Measurements from ENCODE around the gene EP400. TPM values are rescaled to one million over a fixed set of nuclear protein-coding genes. Genes with fewer than 3 reads are reported as not detected.
A peak's percentile ranks its signal among the peaks of the same experiment; 100 is the strongest.

Gene EP400
- total RNA-seq, 1 experiment from 2014 or later: 80.1 TPM

DNA sequence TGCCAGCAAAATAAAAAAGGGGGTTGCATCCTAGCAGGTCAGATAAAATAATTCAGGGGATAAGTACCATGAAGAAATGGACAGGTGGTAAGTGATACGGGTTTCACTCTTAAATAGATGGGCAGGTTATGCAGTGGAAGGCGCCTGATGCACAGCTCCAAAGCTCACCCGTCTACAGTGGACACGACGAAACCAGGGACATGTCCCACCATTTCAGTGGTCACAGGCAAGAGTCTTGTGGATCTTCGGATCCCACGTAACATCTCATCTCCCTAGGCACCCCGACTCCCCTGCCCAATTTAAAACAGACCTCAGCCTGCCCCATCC is 133.8 kb downstream of the EP400 start:
- Histone ChIP-seq H3K9me3 (ENCODE audit: low read depth, low read length, poor library complexity, severe bottlenecking) (no peaks in the 10 kb centered on the region), H3K27me3 (replicated peaks; ENCODE audit: insufficient read depth, low read depth, low read length, poor library complexity) (no peaks in the 10 kb centered on the region), H3K36me3 (ENCODE audit: insufficient read depth, low read length, poor library complexity, severe bottlenecking) (peaks cover 2% of the 10 kb centered on the region), H3K4me1 (ENCODE audit: insufficient read depth, low read length, poor library complexity, severe bottlenecking) (peaks cover 12% of the 10 kb centered on the region), H3K4me3 (ENCODE audit: low read depth, low read length, poor library complexity, severe bottlenecking) (peak overlapping the region; percentile 75), H3K27ac (ENCODE audit: low read depth, low read length, poor library complexity, severe bottlenecking) (peak overlapping the region; percentile 19)
- intact Hi-C loops (cut with micrococcal nuclease; ENCODE audit: unreplicated experiment): no loop called here
- TF ChIP-seq EZH2 (IDR thresholded peaks at IDR 0.05; ENCODE audit: borderline replicate concordance, low read depth, low read length, poor library complexity, severe bottlenecking): no peak
- TF ChIP-seq, protein P1, sequence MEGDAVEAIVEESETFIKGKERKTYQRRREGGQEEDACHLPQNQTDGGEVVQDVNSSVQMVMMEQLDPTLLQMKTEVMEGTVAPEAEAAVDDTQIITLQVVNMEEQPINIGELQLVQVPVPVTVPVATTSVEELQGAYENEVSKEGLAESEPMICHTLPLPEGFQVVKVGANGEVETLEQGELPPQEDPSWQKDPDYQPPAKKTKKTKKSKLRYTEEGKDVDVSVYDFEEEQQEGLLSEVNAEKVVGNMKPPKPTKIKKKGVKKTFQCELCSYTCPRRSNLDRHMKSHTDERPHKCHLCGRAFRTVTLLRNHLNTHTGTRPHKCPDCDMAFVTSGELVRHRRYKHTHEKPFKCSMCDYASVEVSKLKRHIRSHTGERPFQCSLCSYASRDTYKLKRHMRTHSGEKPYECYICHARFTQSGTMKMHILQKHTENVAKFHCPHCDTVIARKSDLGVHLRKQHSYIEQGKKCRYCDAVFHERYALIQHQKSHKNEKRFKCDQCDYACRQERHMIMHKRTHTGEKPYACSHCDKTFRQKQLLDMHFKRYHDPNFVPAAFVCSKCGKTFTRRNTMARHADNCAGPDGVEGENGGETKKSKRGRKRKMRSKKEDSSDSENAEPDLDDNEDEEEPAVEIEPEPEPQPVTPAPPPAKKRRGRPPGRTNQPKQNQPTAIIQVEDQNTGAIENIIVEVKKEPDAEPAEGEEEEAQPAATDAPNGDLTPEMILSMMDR (conservative IDR thresholded peaks at IDR 0.05; ENCODE audit: low read depth, low read length): no peak
- no peak for DNase-seq (ENCODE audit: low spot score)
- ChIA-PET CTCF (no interaction called here), POLR2A (ENCODE audit: low non-redundant PET) (no interaction called here)
- no TSS peak for BruUV-seq (replicated peaks)

DNA sequence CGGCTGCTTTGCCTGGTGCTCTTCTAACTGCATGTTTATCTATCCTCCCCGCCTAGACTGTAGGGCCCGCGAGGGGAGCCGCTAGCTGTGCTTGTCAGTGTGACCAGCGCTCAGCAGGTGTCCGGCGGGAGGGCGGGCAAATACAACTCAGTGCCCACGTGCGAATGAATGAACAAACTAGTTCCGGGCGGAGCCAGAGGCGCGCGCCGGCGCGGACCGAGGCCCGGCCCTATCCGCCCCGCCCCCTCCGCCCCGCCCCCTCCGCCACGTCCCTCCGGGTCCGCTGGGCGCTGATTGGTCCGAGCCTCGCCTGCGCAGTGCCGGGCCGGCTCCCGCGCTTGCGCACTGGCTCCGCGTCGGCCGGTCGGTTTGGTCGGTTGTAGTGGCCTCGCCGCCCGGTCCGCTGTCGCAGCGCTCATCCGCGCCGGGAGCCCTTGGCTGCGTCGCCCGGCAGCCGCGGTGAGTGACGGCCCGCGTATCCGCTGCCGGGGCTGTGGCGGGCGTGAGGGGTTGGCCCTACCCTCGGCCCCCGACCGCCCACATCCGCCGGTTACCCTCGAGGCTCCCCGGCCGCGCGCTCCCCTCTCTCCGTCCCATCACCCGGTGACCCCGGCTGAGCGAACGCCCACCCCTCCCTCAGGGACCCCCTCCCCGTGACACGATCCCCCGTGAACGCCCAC is 134.3 kb downstream of the EP400 start:
- intact Hi-C loops (cut with micrococcal nuclease; ENCODE audit: unreplicated experiment): no loop called here
- Histone ChIP-seq H3K27me3 (replicated peaks; ENCODE audit: insufficient read depth, low read depth, low read length, poor library complexity) (no peaks in the 10 kb centered on the region), H3K27ac (ENCODE audit: low read depth, low read length, poor library complexity, severe bottlenecking) (peak overlapping the region; percentile 82), H3K4me1 (ENCODE audit: insufficient read depth, low read length, poor library complexity, severe bottlenecking) (peaks cover 12% of the 10 kb centered on the region), H3K4me3 (ENCODE audit: low read depth, low read length, poor library complexity, severe bottlenecking) (peak overlapping the region; percentile 75), H3K9me3 (ENCODE audit: low read depth, low read length, poor library complexity, severe bottlenecking) (no peaks in the 10 kb centered on the region), H3K36me3 (ENCODE audit: insufficient read depth, low read length, poor library complexity, severe bottlenecking) (no peaks in the 10 kb centered on the region)
- TF ChIP-seq, protein P1 (conservative IDR thresholded peaks at IDR 0.05; ENCODE audit: low read depth, low read length): no peak
- no peak for TF ChIP-seq EZH2 (IDR thresholded peaks at IDR 0.05; ENCODE audit: borderline replicate concordance, low read depth, low read length, poor library complexity, severe bottlenecking)
- CTCF ChIA-PET: no interaction called here
- POLR2A ChIA-PET (ENCODE audit: low non-redundant PET): no interaction called here
- DNase-seq (ENCODE audit: low spot score): peak; percentile 96
- BruUV-seq (replicated peaks): no TSS peak

DNA sequence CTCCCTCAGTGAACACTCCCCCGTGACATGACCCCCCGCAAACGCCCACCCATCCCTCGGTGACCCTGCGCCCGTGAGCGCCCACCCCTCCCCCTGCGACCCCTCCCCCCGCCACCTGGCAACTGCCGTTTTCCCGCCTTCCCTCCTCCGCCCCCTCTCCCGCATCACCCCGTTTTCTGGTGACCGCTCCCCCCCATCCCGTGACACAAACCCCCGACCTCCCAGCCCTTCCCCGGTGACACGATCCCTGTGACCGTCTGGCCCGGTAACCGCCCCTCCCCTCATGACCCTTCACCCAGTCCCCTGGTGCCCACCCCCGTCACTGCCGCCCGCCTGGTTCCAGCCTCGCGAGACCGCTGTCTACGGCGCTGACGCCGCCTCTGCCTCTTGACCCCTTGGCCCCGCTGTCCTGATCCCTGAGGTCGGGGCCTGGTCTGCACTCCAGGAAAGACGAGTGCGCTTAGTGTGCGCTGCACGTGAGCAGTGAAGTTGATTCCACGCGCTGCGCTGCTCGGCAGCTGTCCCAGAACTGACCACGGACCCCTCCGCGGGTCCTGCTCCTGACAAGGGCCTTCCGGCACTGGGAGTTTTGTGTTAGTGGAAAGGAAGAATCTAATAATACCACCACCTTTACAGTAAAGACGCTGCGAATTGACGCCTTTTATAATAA is 135.0 kb downstream of the EP400 start:
- Histone ChIP-seq H3K27me3 (replicated peaks; ENCODE audit: insufficient read depth, low read depth, low read length, poor library complexity) (no peaks in the 10 kb centered on the region), H3K9me3 (ENCODE audit: low read depth, low read length, poor library complexity, severe bottlenecking) (no peaks in the 10 kb centered on the region), H3K27ac (ENCODE audit: low read depth, low read length, poor library complexity, severe bottlenecking) (peak overlapping the region; percentile 82), H3K4me1 (ENCODE audit: insufficient read depth, low read length, poor library complexity, severe bottlenecking) (peaks cover 12% of the 10 kb centered on the region), H3K36me3 (ENCODE audit: insufficient read depth, low read length, poor library complexity, severe bottlenecking) (no peaks in the 10 kb centered on the region), H3K4me3 (ENCODE audit: low read depth, low read length, poor library complexity, severe bottlenecking) (peak overlapping the region; percentile 75)
- POLR2A ChIA-PET (ENCODE audit: low non-redundant PET): no interaction called here
- no peak for TF ChIP-seq EZH2 (IDR thresholded peaks at IDR 0.05; ENCODE audit: borderline replicate concordance, low read depth, low read length, poor library complexity, severe bottlenecking)
- TF ChIP-seq, protein P1 (conservative IDR thresholded peaks at IDR 0.05; ENCODE audit: low read depth, low read length): no peak
- no TSS peak for BruUV-seq (replicated peaks)
- peak; percentile 40 for DNase-seq (ENCODE audit: low spot score)
- intact Hi-C loops (cut with micrococcal nuclease; ENCODE audit: unreplicated experiment): no loop called here
- CTCF ChIA-PET: no interaction called here
